Measurements from ENCODE around the gene PTPN2.
"Not testable (repeated sequence)": the region's sequence is repeated elsewhere in the genome, so short reads cannot be mapped to it uniquely, and the experiment has no call there.

PTPN2 gene

DNA sequence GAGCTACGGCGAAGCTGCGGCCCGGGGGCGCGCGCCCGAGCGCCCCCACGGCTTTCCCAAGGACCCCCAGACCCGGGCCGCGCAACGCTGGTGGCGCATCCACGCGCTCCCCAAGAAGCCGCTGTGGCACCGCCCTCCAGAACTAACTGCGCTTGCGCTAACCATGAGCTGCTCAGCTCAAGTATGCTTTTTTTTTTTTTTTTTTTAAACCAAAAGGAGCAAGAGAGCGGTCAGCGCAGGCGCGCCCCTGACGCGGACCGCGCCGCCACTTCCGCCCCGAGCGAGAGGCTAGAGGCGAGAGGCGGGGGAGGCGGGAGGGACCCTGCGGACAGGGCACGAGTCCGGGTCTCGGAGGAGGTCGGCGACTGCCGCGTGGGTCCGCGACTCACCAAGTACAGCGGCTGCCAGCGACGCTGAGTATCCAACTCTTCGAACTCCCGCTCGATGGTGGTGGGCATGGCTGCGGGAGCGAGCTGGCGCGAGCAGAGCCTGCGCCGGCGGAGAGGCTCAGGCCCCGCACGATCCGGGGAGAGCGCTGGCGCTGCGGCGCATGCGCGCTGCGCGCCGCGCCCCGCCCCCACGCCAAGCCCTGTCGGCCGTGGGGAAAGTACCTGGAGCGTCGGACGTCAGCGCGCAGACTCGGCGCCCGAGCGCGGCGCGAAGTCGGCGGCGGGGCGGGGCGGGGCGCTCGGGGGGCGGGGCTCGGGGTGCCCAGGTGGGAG is at the start of gene PTPN2:
Gene PTPN2, minus strand, starts transcription at position 554 of the 722 bp plus-strand sequence. Its CDS starts 96 bp downstream, at position 458.
- DNase-seq = peak; percentile 96

GRCh38 chr18:12933327-12933726 is 49.3 kb upstream of the PTPN2 start:
- no peak for DNase-seq

DNA sequence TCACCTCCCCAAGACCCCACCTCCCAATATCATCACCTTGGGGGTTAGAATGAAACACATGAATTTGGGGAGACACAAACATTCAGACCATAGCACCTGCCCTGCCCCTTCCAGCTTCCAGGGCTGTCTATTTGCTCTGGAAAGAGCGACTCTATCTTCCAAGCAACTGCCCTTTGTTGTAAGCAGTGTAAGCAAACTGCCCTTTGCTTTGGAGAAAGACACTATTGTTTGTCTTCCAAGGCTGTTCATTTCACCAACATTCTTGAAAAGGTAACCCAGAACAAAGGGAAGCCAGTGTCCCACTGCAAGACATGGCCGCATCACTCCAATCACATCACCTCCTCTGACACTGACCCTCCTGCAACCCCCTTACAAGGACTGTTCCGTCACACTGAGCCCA is 46.9 kb upstream of the PTPN2 start:
- no peak for DNase-seq

DNA sequence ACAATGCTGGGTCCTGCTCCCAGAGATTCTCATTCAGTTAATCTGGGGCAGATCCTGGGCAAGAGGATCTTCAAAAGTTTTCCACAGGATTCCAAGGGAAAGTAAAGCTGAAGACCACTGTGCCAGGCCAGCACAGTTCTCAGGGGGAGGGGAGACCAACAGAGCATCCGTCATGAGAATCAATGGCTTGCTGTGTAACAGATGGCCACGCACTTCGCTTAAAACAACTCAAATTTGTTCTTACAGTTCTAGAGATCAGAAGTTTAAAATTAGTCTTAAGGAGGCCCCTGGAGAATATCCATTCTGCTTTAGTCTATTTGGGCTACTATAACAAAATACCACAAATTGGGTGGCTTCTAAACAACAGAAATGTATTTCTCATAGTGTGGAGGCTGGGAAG is 46.3 kb upstream of the PTPN2 start:
- no peak for DNase-seq

GRCh38 chr18:12929477-12930083 is 45.5 kb upstream of the PTPN2 start:
- no peak for DNase-seq

DNA sequence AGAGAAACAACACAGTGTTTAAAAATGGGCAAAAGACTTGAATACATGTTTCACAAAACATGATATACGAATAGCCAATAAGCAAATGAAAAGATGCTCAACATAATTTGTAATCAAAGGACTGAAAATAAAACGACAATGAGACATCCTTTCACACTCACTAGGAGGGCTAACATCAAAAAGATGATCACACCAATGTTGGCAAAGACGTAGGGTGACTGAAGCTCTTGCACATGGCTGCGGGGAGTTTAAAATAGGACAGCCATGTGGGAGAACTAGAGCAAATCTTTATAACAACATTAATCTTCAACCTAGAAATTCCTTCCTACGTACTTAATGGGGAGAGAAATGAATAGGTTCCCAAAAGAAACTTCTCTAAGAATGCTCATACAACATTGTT is 44.6 kb upstream of the PTPN2 start:
- DNase-seq = no peak

DNA sequence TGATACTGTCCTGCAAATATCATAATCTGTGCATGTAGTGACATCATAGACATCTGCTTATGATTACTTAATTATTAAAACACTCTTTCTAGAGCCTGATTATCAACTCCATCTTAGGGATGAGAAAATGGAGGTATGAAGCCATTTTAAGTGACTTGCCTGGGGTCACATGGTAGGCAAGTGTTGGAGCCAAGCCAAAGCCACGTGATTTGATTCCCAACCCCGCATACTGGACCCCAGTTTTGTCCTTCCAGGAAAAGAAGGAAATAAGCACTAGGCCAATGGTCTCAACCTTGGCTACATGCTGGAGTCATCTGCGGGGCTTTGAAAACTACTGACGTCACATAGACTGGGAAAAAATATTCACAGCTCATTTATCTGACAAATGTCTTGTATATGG is 44.2 kb upstream of the PTPN2 start:
- no peak for DNase-seq

GRCh38 chr18:12924616-12925015 is 40.6 kb upstream of the PTPN2 start:
- no peak for DNase-seq

DNA sequence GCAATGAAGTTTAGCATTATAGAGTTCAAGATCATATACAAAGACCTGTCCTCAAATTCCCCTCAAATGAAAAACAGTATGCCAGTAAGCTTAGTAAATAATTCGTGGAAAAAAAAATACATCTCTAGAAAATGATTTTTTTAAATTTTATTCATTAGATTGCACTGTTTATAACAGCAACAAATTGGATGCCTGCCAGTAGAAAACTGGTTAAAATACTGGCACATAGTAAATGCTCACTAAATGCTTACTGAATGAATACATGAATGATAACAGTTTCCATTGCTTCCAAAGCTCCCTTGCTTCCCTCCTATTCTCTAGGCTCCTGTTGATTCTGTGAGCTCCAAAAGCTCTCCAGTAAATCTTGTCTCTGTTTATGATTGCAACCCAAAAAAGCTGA is 38.2 kb upstream of the PTPN2 start:
- DNase-seq = no peak

GRCh38 chr18:12921178-12921577 is 37.1 kb upstream of the PTPN2 start:
- DNase-seq = no peak

DNA sequence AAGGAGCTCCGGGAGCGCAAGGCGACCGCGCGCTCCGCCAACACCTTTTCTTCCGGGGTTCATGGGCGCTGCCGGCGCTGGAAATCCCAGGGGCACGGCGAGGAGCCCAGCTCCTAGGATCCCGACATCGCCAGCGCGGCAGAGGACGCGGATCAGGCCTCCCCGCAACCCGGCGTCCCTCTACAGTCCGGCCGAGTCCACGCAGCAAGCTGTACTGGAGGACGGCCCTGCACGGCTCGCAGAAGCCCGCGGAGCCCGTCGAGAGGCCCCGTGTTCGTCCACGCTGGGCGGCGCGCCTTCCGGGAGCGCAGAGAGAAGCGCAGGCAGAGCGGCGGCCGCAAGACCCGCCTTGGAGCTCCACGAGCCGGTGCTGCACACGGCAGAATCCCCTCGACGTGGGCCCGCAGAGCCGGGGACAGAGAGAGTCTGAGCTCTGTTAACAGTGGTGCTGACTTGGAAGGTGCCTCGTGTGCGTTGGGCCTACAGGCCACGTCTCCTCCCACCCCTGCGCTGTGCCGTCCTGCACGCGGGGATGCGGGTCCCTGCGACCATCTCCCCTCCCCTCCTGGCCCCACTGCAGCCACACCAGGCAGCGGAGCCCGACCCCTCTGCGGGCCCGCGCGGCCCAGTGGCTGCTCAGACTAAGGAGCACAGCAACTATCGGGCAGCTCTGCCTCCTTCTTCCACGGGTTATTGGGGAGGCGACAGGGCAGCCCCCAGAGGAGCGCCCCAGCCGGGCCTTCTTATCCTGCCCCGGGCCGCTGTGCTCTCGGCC is 28.1 kb upstream of the PTPN2 start:
- no peak for DNase-seq

GRCh38 chr18:12911025-12911928 is 27.2 kb upstream of the PTPN2 start:
- no peak for DNase-seq

DNA sequence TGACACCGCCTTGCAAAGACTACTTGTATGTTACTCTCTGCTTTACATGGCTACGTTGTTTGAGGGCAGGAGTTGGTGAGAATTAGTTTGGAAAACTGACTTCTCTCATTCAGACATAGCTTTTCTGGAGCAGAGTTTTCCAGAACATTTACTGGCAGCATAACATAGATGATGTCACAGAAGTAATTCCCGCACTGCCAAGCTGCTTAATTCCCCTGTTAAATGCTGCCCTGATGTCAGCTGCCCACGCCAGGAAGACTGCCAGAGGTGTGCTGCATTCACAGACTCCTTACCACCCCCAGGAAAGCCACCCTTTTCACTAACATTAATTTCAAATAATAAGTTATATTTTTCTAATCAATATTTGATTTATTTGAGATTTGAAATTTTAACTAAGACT is 24.7 kb upstream of the PTPN2 start:
- peak; percentile 16 for DNase-seq

- DNase-seq = no peak
Measured at GRCh38 chr18:12907258-12907925, 23.4 kb upstream of the PTPN2 start.

DNA sequence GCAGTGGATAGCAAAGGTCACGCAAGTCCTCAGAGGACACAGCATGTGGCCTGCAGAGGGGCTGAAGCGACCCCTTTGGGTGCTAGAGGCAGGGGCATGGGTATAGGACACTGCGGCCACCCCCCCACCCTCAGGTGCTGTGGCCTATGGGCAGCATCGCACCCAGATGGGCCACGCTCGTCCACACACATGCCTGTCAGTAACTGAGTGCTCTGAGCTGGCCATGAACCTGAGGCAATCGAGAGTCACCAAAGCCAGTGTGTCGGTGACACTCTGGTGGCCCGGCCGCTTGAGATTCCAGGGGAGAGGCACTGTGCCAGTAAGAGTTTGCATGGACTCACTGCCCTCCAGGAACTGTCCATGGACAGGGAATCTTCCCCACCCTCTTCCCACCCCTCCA is 22.7 kb upstream of the PTPN2 start:
- DNase-seq = no peak

DNA sequence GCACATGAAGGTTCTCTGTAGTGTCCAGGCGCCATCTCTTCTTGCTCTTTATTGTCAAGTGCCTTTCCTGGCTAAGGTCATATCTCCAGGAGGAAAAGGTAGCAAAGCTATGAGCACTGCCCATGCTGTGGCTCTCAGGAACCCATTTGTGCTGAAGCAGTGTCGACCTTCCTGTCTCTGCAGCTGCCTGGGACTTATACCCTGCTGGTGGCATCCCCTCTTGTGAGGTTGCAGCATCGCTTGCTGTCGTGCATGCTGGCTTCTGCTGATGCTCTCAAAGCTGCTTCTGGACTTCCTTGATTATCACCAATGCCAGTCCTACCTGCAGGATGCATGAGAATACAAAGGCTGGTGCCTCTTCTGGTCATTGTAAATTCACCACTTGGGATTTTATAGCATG is 22.1 kb upstream of the PTPN2 start:
- no peak for DNase-seq

- DNase-seq = no peak
Measured at GRCh38 chr18:12904012-12904516, 20.0 kb upstream of the PTPN2 start.

- DNase-seq = not testable (repeated sequence)
Measured at GRCh38 chr18:12901208-12901607, 17.2 kb upstream of the PTPN2 start.

DNA sequence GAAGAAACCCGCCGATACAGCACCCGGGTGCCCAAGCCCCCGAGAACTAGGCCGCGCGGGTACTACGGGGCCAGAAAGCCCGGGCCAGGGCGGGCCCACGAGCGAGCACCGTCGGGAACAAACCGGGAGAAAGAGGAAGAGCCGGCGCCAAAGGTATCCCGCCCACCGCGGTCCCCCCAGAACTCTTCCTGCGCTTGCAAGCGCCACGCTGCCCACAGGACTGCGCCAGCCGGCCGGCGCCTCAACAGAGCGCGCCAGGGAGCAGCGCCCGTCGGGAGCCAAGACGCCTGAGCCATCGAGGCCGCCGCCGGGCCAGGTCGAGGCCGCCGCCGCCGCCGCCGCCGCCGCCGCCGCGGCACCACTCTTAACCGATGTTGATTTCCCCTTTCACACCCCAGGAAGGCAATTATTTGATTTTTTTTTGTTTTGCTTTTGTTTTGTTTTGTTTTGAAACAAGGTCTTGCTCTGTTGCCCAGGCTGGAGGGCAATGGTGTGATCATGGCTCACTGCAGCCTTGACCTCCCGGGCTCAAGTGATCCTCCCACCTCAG is 12.8 kb upstream of the PTPN2 start:
- not testable (repeated sequence) for DNase-seq

DNA sequence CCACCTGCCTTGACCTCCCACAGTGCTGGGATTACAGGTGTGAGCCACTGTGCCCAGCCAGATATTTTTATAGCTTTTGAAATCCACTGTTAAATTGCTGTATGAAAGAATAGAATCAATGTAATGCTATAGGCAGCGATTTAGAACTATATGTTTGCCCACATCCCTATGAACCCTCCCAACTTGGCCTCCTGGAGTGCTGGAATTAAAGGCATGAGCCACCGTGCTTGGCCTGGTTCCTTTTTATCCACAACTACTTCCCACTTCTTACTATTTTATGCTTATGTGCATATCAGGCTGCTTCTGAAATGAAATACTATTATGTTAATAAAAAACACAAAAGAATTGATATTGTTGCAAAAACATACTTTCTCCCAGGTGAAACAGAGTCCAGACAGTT is 11.6 kb upstream of the PTPN2 start:
- no peak for DNase-seq

DNA sequence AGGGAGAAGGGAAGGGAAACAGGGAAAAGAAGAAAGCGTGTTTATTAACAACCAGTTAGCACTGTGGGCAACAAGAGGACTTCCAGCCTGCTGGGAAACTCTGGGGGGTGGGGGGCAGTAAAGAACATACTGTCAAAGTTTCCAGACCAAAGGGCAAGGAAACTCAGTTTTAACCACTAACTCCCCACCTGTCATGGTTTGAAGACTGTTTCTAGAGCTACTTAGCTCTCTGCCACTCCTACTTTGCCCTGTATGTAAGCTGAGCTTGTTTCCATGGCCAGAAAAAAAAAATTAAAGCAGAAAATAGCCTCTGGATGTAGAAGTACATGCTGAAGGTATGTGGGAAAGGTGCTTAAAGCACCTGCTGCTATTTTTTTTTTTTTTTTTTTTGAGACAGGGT is 11.0 kb upstream of the PTPN2 start:
- no peak for DNase-seq

DNA sequence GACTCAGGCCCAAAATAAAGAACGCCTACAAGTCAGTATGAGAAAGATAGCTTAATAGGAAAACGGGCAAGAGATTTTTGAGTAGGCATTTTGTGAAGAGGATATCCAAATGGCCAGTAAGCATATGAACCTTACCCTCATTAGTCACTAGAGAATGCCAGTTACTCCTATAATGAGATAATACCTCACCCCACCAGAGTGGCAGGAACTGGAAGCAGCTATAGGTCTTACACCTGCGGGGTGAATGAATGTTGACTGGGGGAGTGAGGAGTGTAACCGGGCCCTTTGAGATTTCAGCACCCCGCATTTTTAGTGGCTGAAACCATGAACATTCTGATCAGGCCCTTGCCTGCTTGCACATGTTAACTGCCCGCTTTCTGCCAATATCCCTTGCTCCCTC is 7.5 kb upstream of the PTPN2 start:
- DNase-seq = no peak
